ENCODE results near the gene SH3BP2.
A peak's percentile ranks its signal among the peaks of the same experiment; 100 is the strongest.

SH3BP2 gene

GRCh38 chr4:2817701-2818350, 24.9 kb downstream of the SH3BP2 start:
- Histone ChIP-seq H3K9me3 (no peaks in the 10 kb centered on the region), H3K4me1 (no peaks in the 10 kb centered on the region), H3K4me3 (ENCODE audit: low read depth, low read length) (peak overlapping the region; percentile 57), H3K27me3 (no peaks in the 10 kb centered on the region), H3K36me3 (no peaks in the 10 kb centered on the region)
- DNase-seq, result peak; percentile 55
- TF ChIP-seq, protein P1, sequence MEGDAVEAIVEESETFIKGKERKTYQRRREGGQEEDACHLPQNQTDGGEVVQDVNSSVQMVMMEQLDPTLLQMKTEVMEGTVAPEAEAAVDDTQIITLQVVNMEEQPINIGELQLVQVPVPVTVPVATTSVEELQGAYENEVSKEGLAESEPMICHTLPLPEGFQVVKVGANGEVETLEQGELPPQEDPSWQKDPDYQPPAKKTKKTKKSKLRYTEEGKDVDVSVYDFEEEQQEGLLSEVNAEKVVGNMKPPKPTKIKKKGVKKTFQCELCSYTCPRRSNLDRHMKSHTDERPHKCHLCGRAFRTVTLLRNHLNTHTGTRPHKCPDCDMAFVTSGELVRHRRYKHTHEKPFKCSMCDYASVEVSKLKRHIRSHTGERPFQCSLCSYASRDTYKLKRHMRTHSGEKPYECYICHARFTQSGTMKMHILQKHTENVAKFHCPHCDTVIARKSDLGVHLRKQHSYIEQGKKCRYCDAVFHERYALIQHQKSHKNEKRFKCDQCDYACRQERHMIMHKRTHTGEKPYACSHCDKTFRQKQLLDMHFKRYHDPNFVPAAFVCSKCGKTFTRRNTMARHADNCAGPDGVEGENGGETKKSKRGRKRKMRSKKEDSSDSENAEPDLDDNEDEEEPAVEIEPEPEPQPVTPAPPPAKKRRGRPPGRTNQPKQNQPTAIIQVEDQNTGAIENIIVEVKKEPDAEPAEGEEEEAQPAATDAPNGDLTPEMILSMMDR (IDR thresholded peaks at IDR 0.05; ENCODE audit: low read depth, low read length), result no peak

DNA sequence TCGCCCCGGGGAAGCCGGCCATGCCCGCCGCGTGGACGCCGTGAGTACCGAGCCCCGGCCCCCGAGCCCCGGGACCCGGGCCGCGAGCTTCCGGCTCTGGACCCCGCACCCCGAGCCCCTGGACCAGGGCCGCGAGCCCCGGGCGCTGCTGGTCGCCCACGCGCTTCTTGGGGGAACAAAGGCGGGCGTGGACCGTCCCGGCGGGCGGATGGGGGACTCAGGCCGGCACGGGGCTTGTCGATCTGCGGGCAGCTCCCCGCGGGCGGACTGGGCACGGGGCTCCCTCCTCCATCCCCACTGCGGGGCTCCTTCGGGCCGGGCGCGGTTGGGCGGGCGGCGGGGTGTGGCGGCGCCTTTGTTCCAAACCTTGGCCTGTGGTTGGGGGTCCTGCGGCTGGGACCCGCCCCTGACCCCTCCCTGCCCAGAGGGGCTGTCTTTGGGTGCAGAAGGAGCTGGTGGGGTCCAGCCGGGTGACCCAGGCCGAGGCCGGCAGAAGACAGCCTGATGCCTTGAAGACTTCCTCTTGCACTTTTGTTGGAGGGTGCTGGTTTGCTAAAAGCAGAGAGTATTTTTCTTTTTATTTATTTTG, 25.6 kb downstream of the SH3BP2 start:
- H3K9me3 ChIP-seq, result no peaks in the 10 kb centered on the region
- H3K27me3 ChIP-seq, result no peaks in the 10 kb centered on the region
- no peaks in the 10 kb centered on the region for H3K4me1 ChIP-seq
- TF ChIP-seq, protein P1 (IDR thresholded peaks at IDR 0.05; ENCODE audit: low read depth, low read length), result no peak
- no peaks in the 10 kb centered on the region for H3K36me3 ChIP-seq
- H3K4me3 ChIP-seq (ENCODE audit: low read depth, low read length), result peak overlapping the region; percentile 57
- DNase-seq, result no peak

DNA sequence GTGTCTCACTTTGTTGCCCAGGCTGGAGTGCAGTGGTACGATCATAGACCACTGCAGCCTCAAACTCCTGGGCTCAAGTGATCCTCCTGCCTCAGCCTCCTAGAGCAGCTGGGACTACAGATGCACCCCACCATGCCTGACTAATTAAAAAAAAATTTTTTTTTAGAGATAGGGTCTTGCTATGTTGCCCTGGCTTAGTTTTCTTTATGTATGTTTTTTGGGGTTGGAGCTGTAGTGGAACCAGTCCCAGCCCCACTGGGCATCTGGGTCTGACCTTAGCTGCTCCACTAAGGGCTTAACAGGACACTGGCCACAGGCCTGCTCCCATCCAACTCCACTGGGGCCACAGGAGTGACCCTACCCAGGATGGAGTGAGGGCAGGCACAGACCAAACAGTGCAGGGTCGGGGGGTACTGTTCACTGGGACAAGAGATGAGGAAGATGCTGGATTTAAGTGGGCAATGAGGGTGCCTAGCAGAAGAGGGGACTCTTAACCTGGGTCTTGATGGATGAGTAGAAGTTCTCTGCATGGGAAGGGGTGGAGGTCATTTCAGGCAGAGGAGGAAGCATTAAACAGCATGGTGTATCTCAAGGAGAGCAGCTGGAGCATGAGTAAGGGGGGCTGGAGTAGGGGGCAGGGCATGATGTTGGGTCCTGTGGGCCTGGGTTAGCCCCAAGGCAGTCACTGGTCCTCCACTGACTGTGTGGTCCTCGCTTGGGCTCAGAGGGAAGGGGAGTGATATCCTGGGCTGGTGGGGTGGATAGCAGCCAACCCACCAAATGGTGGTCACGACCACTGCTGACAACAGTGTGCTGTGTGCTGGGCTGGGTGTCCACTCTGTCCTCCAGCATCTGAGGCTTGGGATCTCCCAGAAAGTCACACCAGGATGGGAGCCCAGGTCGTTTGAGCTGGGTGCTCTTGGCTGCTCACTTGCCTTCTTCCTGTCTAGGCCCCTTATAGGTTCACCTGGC, 26.6 kb downstream of the SH3BP2 start:
- TF ChIP-seq, protein P1 (IDR thresholded peaks at IDR 0.05; ENCODE audit: low read depth, low read length), result no peak
- H3K4me3 ChIP-seq (ENCODE audit: low read depth, low read length), result no peak overlapping the region; the same call in 1 of the 2 replicates
- H3K4me1 ChIP-seq, result no peaks in the 10 kb centered on the region
- no peaks in the 10 kb centered on the region for H3K36me3 ChIP-seq
- DNase-seq, result no peak
- H3K27me3 ChIP-seq, result no peaks in the 10 kb centered on the region
- H3K9me3 ChIP-seq, result no peaks in the 10 kb centered on the region

- DNase-seq, result no peak
- no peaks in the 10 kb centered on the region for H3K4me1 ChIP-seq
- no peaks in the 10 kb centered on the region for H3K27me3 ChIP-seq
- no peaks in the 10 kb centered on the region for H3K9me3 ChIP-seq
- no peak overlapping the region for H3K4me3 ChIP-seq (ENCODE audit: low read depth, low read length)
- no peaks in the 10 kb centered on the region for H3K36me3 ChIP-seq
- TF ChIP-seq, protein P1 (IDR thresholded peaks at IDR 0.05; ENCODE audit: low read depth, low read length), result no peak
Measured at GRCh38 chr4:2820216-2820982, 27.5 kb downstream of the SH3BP2 start.

- TF ChIP-seq, protein P1 (IDR thresholded peaks at IDR 0.05; ENCODE audit: low read depth, low read length), result no peak
- Histone ChIP-seq H3K9me3 (no peaks in the 10 kb centered on the region), H3K4me3 (ENCODE audit: low read depth, low read length) (no peak overlapping the region), H3K4me1 (no peaks in the 10 kb centered on the region), H3K36me3 (no peaks in the 10 kb centered on the region), H3K27me3 (no peaks in the 10 kb centered on the region)
- DNase-seq, result peak; percentile 4
Measured at GRCh38 chr4:2822461-2823300, 29.8 kb downstream of the SH3BP2 start.
